NCI-H345 treated with DMSO at 0.1 percent for 48 hours (cell line): ENCODE results near the gene PRM1.
"Not testable (repeated sequence)": the region's sequence is repeated elsewhere in the genome, so short reads cannot be mapped to it uniquely, and the experiment has no call there.

Source experiments
- DNase-seq: peaks from one replicate; lab custom pipeline; 2025; ENCODE audit not compliant: unreplicated experiment; lab: John Stamatoyannopoulos, UW

Gene PRM1

DNA sequence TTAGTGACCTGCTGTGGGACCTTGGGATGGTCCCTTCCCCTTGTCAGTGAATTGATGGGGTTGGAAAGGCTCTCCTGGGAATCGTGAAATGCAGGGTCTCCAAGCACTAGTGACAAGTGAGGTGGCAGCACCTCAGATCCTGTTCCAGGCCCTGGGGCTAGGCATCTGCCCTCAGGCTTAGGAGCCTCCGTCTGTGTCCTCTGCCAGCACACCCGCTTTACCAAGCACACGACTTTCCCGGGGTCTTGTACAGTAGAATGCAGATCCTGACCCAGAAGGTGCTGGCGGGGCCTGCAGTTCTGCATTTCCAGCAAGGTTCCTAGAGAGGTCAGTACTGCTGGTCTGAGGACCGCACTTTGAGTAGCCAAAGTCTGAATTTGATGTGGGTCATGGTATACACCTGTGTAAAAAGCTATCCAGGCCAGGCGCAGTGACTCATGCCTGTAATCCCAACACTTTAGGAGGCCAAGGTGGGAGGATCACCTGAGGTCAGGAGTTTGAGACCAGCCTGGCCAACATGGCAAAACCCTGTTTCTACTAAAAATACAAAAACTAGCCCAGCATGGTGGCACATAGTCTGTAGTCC is 33.3 kb upstream of the PRM1 start:
- no peak for DNase-seq

DNA sequence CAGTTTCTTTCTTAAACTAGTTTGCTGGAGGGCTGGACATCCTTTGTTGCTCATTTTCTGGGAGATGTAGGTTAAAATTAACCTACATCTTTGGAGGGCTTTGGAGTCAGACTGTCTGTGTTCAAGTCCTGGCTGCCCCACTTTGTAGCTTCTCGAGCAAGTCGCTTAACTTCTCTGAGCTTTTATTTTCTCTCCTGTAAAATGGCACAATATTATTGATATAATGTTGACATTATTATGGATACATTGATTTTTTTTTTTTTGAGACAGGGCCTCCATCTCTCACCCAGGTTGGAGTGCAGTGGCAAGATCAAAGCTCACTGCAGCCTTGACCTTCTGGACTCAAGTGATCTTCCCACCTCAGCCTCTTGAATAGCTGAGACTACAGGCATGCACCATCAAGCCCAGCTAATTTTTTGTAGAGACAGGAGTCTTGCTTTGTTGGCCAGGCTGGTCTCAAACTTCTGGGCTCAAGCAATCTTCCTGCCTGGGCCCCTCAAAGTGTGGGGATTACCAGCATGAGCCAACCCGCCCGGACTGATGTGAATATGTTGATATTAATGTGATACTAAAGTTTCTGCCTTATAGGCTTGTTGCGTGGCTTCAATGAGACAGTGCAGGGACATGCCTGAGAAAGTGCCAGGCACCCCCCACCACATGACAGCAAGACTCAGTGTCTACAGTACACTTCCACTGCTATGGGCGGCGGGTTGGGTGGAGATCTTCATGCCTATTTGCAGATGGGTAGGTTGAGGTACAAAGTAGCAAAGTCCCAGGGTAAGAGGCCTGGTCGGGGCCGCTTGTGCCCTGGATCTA is 32.6 kb upstream of the PRM1 start:
- no peak for DNase-seq

DNA sequence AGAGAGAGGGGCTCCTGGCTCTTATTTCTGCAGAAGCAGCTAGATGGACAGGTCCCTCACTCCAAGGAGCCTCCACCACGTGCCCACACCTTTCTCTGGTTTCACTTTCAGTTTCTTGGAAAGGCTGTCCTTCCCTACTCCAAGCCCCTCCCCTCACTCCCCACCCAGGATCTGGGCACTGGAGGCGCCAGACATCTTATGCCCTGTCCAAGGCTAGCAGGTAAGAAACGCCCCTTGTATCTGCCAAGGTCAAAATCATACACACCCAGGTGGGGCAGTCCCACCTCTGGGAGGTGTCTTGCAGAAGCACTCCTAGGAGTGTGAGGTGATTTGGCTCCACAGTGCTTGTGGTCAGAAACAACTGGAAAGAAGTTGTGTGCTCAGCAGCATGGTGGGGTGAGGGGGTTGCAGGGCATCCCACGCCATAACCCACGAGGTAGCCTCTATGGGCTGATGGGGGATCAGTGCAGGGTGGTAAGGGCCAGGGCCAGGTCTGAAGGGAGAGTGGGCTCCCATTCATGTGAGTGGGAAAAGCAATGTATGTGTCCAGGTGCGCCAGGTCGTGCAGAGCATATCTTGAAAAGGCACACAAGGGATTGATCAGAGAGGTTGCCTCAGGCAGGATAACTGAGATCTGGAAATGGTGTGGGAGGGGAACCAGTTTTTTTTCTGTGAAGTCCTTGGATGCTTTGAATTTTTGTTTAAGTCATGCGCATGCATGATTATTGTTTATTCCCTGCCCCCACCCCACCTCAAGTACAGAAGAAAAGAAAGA is 31.8 kb upstream of the PRM1 start:
- no peak for DNase-seq

DNA sequence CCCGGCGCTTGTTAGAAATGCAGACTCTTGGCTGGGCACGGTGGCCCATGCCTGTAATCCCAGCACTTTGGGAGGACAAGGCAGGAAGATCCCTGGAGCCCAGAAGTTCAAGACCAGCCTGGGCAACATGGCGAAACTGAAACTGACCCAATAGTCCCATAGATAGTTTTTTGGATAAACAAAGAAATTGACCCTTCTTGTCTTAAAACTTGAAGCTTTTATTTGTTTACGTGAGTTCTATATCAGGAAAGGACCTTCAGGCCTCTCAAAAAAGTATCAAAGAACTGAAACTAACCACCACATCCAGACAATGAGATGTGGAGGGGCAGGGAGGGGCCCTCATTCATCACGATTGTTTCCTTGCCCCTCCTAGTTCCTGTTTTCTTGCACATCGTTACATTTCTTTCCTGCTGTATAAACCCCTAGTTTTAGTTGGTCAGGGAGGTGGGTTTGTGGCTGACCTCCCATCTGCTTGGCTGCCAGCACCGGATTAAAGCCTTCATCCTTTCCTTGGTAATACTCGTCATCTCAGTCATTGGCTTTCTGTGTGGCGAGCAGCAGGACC is 29.9 kb upstream of the PRM1 start:
- DNase-seq = no peak

DNA sequence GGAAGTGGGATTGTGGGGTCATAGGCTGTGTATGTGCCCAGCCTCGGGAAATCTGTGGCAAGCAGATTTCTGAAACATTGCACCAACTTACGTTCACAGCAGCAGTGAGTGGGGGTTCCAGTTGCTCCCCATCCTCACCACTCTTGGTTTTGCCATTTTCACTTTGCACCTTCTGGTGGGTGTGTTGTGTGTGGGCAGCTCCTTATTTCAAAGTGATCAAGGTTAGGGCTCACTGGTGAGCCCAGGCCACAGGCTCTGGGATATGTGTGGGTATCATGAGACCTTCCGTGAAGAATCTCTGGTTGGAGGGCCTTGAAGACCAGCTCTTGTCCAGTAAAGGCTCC is 29.5 kb upstream of the PRM1 start:
- DNase-seq = no peak

DNA sequence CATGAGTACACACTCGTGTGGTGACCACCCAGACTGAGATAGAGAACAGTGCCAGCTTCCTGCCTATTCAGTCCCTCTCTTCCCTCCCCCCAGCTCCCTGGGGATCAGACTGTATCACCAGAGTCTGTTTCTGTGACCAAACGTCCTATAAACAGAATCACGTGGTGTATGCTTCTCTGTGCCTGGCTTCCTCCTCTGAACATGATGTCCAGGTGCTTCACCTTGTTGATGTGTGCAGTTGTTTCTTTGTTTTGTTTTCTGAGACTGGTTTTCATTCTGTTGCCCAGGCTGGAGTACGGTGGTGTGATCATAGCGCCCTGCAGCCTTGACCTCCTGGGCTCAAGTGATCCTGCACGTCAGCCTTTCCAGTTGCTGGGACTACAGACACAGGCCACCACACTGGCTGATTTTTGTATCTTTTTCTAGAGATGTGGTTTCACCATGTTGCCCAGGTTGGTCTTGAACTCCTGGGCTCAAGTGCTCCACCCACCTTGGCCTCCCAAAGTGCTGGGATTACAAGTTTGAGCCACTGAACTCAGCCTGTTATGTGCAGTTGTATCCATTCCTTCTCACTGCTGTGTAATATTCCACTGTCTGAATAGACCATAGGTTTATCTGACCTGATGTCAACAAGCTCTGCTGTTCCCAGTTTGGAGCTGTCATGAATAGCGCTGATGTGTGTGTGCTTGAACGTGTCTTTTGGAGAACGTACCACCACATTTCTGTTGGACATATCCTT is 28.9 kb upstream of the PRM1 start:
- DNase-seq = peak; percentile 17

DNA sequence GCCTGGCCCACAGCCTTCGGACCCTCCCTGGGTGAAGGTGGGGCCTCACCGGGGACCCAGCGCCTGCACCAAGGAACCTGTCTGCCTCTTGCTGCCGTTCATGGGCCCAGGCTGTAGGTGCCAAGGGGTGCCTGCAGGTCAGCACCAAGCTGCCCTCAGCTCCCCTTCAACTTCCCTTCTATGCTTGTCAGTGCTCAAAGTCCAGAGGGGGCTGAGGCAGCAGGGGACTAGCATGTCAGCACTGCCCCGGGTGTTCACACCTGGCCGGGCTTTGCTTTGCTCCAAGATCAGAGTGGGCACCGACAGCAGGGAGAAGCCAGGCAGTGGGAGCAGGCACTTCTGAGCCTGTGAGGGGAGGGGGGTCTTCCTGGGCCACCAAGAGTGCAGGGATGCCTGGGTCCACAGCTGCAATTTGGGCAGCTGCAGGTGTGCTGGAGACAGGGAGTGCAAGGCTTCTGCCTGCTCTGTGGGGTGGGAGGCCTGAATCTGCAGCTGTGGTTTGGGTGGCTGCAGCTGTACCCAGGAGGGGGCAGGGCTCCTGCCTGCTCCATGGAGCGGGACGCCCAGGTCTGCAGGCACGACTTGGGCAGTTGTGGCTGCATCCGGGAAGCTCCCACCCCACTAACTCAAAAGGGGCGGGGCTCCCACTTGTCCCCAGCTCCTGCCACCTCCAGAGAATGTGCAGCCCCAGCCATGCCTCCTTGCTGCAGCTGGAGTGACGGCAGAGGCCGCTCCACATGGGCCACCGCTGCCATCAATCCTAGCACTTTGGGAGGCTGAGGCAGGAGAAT is 27.6 kb upstream of the PRM1 start:
- no peak for DNase-seq

DNA sequence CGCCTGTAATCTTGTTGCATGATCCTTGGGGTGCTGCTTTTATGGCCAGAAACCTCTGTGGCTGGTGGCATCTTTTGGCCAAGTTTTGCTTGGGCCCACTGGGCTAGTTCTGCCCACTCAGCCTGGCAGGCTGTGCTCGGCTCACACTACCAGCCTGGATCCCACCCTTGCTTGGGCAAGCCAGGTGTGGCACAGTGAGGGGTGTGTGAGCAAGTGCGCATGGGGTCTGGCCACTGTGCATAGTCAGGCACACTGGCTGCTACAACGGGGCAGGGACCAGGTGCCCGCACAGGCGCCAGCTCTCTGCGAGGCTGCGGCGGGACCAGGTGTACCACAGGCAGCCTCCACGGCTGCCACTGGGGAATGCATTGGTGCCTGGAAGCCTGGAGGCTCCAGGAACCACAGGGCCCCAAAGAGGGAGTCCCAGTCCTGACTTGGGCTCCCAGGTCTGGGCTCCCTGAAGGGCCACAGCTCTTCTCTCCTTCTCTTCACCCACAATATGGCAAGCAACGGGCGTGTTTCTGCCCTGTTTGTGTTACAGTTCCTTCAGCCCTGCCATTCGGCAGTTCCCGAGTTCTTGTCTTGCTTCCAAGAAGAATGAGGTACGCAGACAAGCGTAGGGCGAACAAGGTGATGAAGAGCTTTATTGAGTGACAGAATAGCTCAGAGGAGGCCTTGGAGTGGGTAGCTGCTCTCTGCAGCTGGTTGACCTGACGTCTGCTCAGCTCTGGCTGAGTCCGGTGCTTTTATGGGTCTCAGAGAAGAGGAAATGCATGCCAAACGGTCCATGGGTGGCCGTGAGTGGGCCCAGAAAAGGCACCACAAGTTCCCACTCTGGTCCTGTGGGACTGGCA is 26.7 kb upstream of the PRM1 start:
- no peak for DNase-seq

DNA sequence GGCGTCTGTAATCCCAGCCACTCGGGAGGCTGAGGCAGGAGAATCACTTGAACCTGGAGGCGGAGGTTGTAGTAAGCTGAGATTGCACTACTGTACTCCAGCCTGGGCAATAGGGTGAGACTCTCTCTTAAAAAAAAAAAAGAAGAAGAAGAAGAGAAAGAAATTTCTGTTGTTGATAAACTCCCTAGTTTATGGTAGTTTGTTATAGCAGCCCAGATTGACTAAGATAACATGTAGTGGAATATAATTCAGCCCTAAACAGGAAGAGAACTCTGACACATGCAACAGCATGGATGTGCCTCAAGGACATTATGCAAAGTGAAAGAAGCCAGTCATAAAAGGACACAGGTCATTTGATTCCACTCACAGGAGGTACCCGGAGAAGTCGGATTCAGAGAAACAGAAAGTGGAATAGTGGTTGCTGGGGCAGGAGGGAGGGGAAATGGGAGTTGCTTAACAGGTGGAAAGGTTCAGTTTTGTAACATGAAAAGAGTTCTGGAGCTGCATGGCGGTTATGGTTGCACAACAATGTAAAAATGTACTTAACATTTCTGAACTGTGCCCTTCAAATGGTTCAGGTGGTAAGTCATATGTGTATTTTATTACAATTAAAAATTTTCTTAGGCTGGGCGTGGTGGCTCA is 26.0 kb upstream of the PRM1 start:
- DNase-seq = no peak

DNA sequence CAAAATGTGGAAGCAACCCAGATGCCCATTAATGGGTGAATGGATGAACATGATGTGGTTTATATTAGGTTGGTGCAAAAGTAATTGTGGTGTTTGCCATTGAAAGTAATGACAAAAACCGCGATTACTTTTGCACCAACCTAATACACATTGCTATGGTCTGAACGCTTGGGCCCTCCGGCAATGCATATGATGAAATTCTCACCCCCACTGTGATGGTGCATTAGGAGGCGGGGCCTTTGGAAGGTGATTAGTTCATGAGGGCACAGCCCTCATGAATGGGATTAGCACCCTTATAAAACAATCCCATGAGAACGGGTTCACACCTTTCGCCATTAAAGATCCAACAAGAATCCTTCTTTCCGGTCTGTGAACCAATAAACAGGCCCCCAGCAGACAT is 25.3 kb upstream of the PRM1 start:
- no peak for DNase-seq

DNA sequence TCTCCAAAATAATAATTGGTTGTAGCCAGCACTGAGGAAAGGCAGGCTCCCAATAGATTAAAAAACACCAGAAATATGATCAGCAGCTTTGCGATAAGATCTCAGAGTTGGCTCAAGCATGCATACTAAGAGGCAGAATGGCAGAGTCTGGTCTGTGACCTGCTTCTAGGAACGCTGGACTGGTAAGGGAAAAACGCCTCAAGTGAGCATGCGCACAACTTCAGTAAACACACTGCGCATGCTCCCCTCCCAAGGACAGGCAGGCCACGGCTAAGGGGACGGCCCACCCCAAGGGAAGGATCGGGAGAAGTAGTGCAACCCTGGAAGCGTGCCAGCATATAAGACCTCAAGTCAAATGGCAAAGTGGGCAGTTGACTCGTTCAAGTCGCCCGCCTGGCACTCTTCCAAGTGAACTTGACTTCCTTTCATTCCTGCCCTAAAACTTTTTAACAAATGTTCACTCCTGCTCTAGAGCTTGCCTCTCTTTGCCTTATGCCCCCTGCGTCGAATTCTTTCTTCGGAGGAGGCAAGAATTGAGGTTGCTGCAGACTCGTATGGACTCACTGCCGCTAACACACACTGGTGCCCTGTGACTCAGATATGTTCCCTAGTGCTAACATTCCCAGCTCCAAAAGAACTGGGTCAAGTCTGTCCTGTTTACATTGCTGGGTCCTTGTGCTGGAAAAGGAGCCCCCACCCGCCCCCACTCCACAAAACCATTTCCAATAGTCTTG is 22.4 kb upstream of the PRM1 start:
- no peak for DNase-seq

DNA sequence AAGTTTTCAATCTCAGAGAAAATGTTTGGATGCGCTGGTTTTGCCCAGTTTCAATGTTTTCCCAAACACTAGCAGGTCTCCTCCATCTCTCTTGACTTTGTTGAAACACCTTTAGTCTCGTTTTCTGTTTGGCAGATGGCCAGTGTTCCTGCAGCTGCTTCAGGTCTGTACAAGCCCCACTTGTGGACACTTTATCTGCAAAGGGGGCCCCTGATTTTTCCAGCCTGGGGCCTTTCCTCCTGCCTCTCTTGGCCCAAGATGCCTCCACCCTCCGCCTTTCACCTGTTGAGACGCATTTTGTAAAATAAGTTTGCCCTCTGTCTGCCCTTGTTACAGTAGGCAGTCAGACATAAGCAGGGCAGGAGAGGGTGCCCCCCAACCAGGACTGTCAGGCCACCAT is 21.8 kb upstream of the PRM1 start:
- DNase-seq = peak; percentile 83

DNA sequence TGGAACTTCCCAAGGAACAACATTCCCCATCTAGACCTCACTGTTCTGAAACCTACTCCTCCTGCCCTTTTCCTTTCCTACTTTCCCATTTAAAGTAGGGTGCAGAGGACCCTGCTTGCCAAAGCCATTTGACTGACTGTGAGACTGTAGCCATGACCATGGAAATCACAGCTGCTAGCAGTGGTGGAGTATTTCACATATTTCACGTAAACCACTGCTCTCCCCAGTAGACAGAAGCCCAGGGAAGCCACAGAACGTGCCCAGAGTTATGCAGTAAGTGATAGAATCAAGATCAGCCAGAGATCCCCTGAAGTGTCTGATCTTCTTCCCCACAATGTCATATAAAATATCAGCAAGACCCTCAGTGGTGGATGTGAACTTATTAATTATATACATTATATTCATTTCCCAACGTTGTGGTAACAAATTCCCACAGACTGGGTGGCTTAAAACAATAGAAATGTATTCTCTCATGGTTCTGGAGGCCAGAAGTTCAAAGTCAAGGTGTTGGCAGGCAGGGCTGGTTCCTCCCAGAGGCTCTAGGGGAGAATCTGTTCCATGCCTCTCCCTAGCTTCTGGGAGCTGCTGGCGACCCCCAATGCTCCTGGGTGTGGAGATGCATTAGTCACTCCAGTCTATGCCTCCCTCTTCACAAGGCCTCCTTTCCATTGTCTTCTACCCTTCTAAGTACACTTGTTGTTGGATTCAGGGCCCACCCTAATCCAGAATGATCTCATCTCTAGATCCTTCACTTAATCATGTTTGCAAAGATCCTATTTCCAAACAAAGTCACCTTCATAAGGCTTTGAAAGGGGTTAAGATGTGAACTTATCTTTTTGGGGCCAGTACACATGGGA is 20.7 kb upstream of the PRM1 start:
- DNase-seq = no peak

DNA sequence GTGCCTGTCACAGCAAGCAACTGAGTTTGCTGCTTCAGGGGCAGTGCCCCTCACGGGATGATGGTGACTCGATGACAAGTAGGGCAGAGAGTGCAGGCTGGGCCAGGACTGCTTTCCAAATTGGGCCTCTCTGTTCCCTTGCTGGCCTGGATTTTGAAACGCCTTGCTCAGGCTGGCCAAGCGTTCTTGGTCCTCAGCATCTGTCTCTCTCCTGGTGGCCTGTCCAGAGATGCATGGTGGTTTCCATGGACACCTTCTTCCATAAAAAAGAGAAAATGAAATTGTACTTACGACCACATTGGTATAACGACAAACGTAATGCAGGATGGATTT is 19.4 kb upstream of the PRM1 start:
- DNase-seq = no peak

DNA sequence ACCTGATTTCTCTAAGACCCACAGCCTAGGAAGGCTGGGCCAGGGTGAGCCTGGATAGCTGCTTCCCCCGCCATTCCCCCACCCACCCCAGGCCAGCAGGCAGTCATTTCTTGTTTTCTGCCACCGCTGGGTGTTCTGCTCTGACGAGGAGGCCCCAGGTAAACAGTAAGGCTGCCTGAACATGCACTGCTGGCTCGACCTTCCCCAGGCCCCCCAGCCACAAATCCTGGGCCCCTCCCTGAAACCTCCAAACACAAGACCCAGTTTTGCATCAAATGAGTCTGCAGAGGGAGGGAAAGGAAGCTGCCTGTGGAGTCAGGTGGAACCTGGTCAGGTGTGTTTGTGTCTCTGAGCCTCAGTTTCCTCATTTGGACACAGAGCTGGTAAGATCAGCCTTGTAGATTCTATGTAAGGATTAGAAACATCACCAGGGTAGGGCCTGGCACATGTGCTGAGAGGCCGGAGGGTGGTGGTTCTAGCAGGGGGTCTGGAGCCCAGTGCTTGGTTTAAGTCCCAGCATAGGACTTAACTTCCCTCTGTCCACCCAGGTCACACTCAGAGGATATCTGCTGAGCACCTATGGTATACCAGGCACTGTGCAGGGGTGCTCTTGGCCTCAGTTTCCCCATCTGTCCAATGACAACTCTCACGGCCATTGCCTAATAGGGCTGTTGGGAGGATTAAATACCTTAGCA is 18.9 kb upstream of the PRM1 start:
- no peak for DNase-seq

DNA sequence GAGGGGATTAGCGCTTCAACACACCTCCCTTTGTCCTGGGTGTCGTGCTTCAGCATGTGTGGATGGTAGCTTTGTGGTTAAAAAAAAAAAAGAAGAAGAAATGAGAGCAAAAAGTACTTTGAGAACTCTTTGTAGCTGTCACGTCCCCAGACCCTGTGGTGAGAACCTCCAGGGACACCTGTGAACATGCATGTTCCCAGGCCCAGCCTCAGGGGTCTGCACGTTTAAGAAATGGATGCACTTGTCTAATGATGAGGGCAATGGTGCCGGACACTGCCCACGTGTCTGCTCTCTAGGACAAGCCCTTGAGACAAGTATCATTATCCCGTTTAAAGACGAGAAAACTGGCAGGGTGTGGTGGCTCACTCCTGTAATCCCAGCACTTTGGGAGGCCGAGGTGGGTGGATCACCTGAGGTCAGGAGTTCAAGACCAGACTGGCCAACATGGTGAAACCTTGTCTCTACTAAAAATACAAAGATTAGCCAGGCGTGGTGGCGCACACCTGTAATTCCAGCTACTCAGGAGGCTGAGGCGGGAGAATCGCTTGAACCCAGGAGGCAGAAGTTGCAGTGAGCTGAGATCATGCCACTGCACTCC is 17.9 kb upstream of the PRM1 start:
- not testable (repeated sequence) for DNase-seq
